Parathyroid adenoma (tissue), 2 donors: ENCODE data around the gene SCN4A.
"Not testable (repeated sequence)": the region's sequence is repeated elsewhere in the genome, so short reads cannot be mapped to it uniquely, and the experiment has no call there.

ENCODE experiments used
- H2AFZ ChIP-seq: fragments of 300-600 bp; sonication (generic); one replicate; pipeline ENCODE4 v1.7.0; 2017; ENCODE audit warnings: antibody characterized with exemption, mild to moderate bottlenecking
- H3K27ac ChIP-seq: fragments of 300-600 bp; sonication (generic); one replicate; pipeline ENCODE4 v1.7.0; 2017
- H3K27me3 ChIP-seq: fragments of 300-600 bp; sonication (generic); one replicate; pipeline ENCODE4 v1.7.0; 2017; ENCODE audit warnings: low read length; ENCODE audit not compliant: control insufficient read depth, insufficient read depth
- H3K36me3 ChIP-seq: fragments of 300-600 bp; sonication (generic); one replicate; pipeline ENCODE4 v1.7.0; 2017; ENCODE audit warnings: low read length; ENCODE audit not compliant: control insufficient read depth, insufficient read depth
- H3K4me1 ChIP-seq: fragments of 300-600 bp; sonication (generic); one replicate; pipeline ENCODE4 v1.7.0; 2017; ENCODE audit warnings: control low read depth
- H3K4me2 ChIP-seq: fragments of 300-600 bp; sonication (generic); one replicate; pipeline ENCODE4 v1.7.0; 2017; ENCODE audit warnings: low read length
- H3K4me3 ChIP-seq: fragments of 300-600 bp; sonication (generic); one replicate; pipeline ENCODE4 v1.7.0; 2017; ENCODE audit warnings: low read depth, low read length
- H3K79me2 ChIP-seq: fragments of 300-600 bp; sonication (generic); one replicate; pipeline ENCODE4 v1.7.0; 2017; ENCODE audit warnings: control low read depth
- H3K9ac ChIP-seq: fragments of 300-600 bp; sonication (generic); one replicate; pipeline ENCODE4 v1.7.0; 2017; ENCODE audit warnings: mild to moderate bottlenecking
- H3K9me3 ChIP-seq: fragments of 300-600 bp; sonication (generic); one replicate; pipeline ENCODE4 v1.7.0; 2017; ENCODE audit warnings: low read length; ENCODE audit not compliant: control insufficient read depth
- CTCF ChIP-seq: fragments of 300-600 bp; sonication (generic); IDR thresholded peaks from one replicate; pipeline ENCODE4 v1.7.0; 2017; ENCODE audit warnings: antibody characterized with exemption, mild to moderate bottlenecking
- donor health status: primary hyperparathyroidism.

The SCN4A gene

GRCh38 chr17:63925615-63926014 is 47.1 kb downstream of the SCN4A start:
- no peaks in the 10 kb centered on the region for H3K36me3 ChIP-seq
- no peaks in the 10 kb centered on the region for H3K9me3 ChIP-seq
- no peak overlapping the region for H3K4me2 ChIP-seq
- H3K9ac ChIP-seq, result no peak overlapping the region
- H3K4me1 ChIP-seq, result no peaks in the 10 kb centered on the region
- no peak overlapping the region for H3K27ac ChIP-seq
- H3K4me3 ChIP-seq, result no peak overlapping the region
- no peak overlapping the region for H2AFZ ChIP-seq
- H3K79me2 ChIP-seq, result no peaks in the 10 kb centered on the region
- H3K27me3 ChIP-seq, result no peaks in the 10 kb centered on the region
- no peak for TF ChIP-seq CTCF

GRCh38 chr17:63922402-63922801 is 50.3 kb downstream of the SCN4A start:
- H2AFZ ChIP-seq, H3K9ac ChIP-seq, H3K4me3 ChIP-seq, H3K36me3 ChIP-seq, H3K4me2 ChIP-seq, H3K9me3 ChIP-seq, H3K4me1 ChIP-seq, H3K27me3 ChIP-seq, H3K79me2 ChIP-seq, H3K27ac ChIP-seq: not testable (repeated sequence)

- not testable (repeated sequence) for H3K36me3 ChIP-seq, H3K4me3 ChIP-seq, H3K27me3 ChIP-seq, H2AFZ ChIP-seq, H3K27ac ChIP-seq, H3K9ac ChIP-seq, H3K9me3 ChIP-seq, H3K79me2 ChIP-seq, H3K4me1 ChIP-seq, H3K4me2 ChIP-seq
Measured at GRCh38 chr17:63920779-63921178, 51.9 kb downstream of the SCN4A start.

- H3K4me1 ChIP-seq, H3K27ac ChIP-seq, H3K9me3 ChIP-seq, H3K79me2 ChIP-seq, H3K4me2 ChIP-seq, H2AFZ ChIP-seq, H3K36me3 ChIP-seq, H3K4me3 ChIP-seq, H3K9ac ChIP-seq, H3K27me3 ChIP-seq: not testable (repeated sequence)
Measured at GRCh38 chr17:63920050-63920449, 52.7 kb downstream of the SCN4A start.

GRCh38 chr17:63919311-63919723 is 53.4 kb downstream of the SCN4A start:
- Histone ChIP-seq H3K36me3 (no peaks in the 10 kb centered on the region), H3K27ac (no peak overlapping the region), H3K9ac (no peak overlapping the region), H3K4me1 (no peaks in the 10 kb centered on the region), H3K79me2 (no peaks in the 10 kb centered on the region), H3K9me3 (no peaks in the 10 kb centered on the region), H3K4me3 (no peak overlapping the region), H3K27me3 (no peaks in the 10 kb centered on the region), H3K4me2 (no peak overlapping the region), H2AFZ (no peak overlapping the region)
- peak; percentile 96 for TF ChIP-seq CTCF

- H3K9me3 ChIP-seq, H3K9ac ChIP-seq, H3K4me3 ChIP-seq, H3K79me2 ChIP-seq, H3K36me3 ChIP-seq, H3K27me3 ChIP-seq, H3K4me2 ChIP-seq, H3K27ac ChIP-seq, H3K4me1 ChIP-seq, H2AFZ ChIP-seq: not testable (repeated sequence)
Measured at GRCh38 chr17:63918789-63919305, 53.9 kb downstream of the SCN4A start, which contains the start of gene GH1. GH1 (minus strand) TSS chr17:63918839; CDS start chr17:63918776, 63 bp downstream.

- Histone ChIP-seq H3K4me1 (no peaks in the 10 kb centered on the region), H3K27me3 (no peaks in the 10 kb centered on the region), H3K9ac (no peak overlapping the region), H3K27ac (no peak overlapping the region), H3K4me3 (no peak overlapping the region), H3K4me2 (no peak overlapping the region), H3K36me3 (no peaks in the 10 kb centered on the region), H3K9me3 (no peaks in the 10 kb centered on the region), H2AFZ (no peak overlapping the region), H3K79me2 (no peaks in the 10 kb centered on the region)
- no peak for TF ChIP-seq CTCF
Measured at GRCh38 chr17:63918305-63918704, 54.4 kb downstream of the SCN4A start.
